SK-N-SH treated with all-trans-retinoic acid at 6 μM for 48 hours (cell line): ENCODE measurements around the gene DPP10.

Experiments
- ATAC-seq: fragments of 200-7000 bp; cut with Tn5 transposase; 3 replicates; pipeline ENCODE4 v1.9.1; 2020; ENCODE audit warnings: mild to moderate bottlenecking, moderate library complexity
- ARNTL ChIP-seq: fragments of 450-650 bp; formaldehyde crosslinking; IDR thresholded peaks from 2 replicates; pipeline ENCODE4 v1.5.0; 2020; ENCODE audit warnings: low read depth, mild to moderate bottlenecking, moderate library complexity, borderline replicate concordance
- CREB5 ChIP-seq: fragments of 250-450 bp; sonication (Bioruptor Pico); IDR thresholded peaks from 2 replicates; pipeline ENCODE4 v1.5.1; 2020; ENCODE audit warnings: low read depth, mild to moderate bottlenecking, moderate library complexity
- CSDC2 ChIP-seq: fragments of 250-450 bp; sonication (Bioruptor Pico); IDR thresholded peaks from 2 replicates; pipeline ENCODE4 v1.5.0; 2020; ENCODE audit warnings: mild to moderate bottlenecking, moderate library complexity
- ESRRG ChIP-seq: fragments of 250-450 bp; sonication (Bioruptor Pico); IDR thresholded peaks from 2 replicates; pipeline ENCODE4 v1.6.1; 2021; ENCODE audit warnings: mild to moderate bottlenecking
- GLIS3 ChIP-seq: fragments of 250-450 bp; sonication (Bioruptor Pico); IDR thresholded peaks from 2 replicates; pipeline ENCODE4 v1.5.0; 2020; ENCODE audit warnings: mild to moderate bottlenecking, moderate library complexity
- ISL1 ChIP-seq: fragments of 250-450 bp; sonication (Bioruptor Pico); IDR thresholded peaks from 2 replicates; pipeline ENCODE4 v2.1.2; 2022; ENCODE audit warnings: mild to moderate bottlenecking, moderate library complexity
- OSR1 ChIP-seq: fragments of 250-450 bp; sonication (Bioruptor Pico); IDR thresholded peaks from 2 replicates; pipeline ENCODE4 v1.8.0; 2022; ENCODE audit warnings: moderate library complexity, mild to moderate bottlenecking, inconsistent platforms
- PATZ1 ChIP-seq: fragments of 250-450 bp; sonication (Bioruptor Pico); IDR thresholded peaks from 2 replicates; pipeline ENCODE4 v1.8.0; 2020; ENCODE audit warnings: mild to moderate bottlenecking, moderate library complexity, borderline replicate concordance
- PPARA ChIP-seq: fragments of 250-450 bp; sonication (Bioruptor Pico); IDR thresholded peaks from 2 replicates; pipeline ENCODE4 v1.5.0; 2020; ENCODE audit warnings: mild to moderate bottlenecking, borderline replicate concordance
- RARB ChIP-seq: fragments of 250-450 bp; sonication (Bioruptor Pico); IDR thresholded peaks from 2 replicates; pipeline ENCODE4 v1.8.0; 2021; ENCODE audit warnings: mild to moderate bottlenecking, moderate library complexity
- SNAI2 ChIP-seq: fragments of 250-450 bp; sonication (Bioruptor Pico); IDR thresholded peaks from 2 replicates; pipeline ENCODE4 v1.5.0; 2020; ENCODE audit warnings: mild to moderate bottlenecking, moderate library complexity
- TCF4 ChIP-seq: fragments of 250-450 bp; sonication (Bioruptor Pico); IDR thresholded peaks from 2 replicates; pipeline ENCODE4 v1.8.0; 2021; ENCODE audit warnings: mild to moderate bottlenecking, moderate library complexity, borderline replicate concordance
- TSHZ2 ChIP-seq: fragments of 250-450 bp; sonication (Bioruptor Pico); IDR thresholded peaks from 2 replicates; pipeline ENCODE4 v1.5.0; 2020; ENCODE audit warnings: mild to moderate bottlenecking, moderate library complexity
- ZC3H10 ChIP-seq: fragments of 250-450 bp; sonication (Bioruptor Pico); IDR thresholded peaks from 2 replicates; pipeline ENCODE4 v1.5.1; 2021; ENCODE audit warnings: mild to moderate bottlenecking, moderate library complexity
- ZFP3 ChIP-seq: fragments of 250-450 bp; sonication (Bioruptor Pico); IDR thresholded peaks from 2 replicates; pipeline ENCODE4 v1.5.0; 2020; ENCODE audit warnings: mild to moderate bottlenecking, moderate library complexity
- ZFP30 ChIP-seq: fragments of 450-650 bp; formaldehyde crosslinking; IDR thresholded peaks from 2 replicates; pipeline ENCODE4 v1.5.0; 2022; ENCODE audit warnings: mild to moderate bottlenecking, moderate library complexity
- ZNF565 ChIP-seq: fragments of 450-650 bp; formaldehyde crosslinking; conservative IDR thresholded peaks from 2 replicates; pipeline ENCODE4 v1.5.0; 2020; ENCODE audit warnings: low read depth, mild to moderate bottlenecking, moderate library complexity
- ZNF70 ChIP-seq: fragments of 450-650 bp; formaldehyde crosslinking; IDR thresholded peaks from 2 replicates; pipeline ENCODE4 v1.5.0; 2020; ENCODE audit warnings: mild to moderate bottlenecking, moderate library complexity
- ZNF8 ChIP-seq: fragments of 450-650 bp; formaldehyde crosslinking; IDR thresholded peaks from 2 replicates; pipeline ENCODE4 v1.5.0; 2020; ENCODE audit warnings: mild to moderate bottlenecking, moderate library complexity
- TF ChIP-seq, protein P1 (sequence below): fragments of 250-450 bp; sonication (Bioruptor Pico); IDR thresholded peaks from 2 replicates; pipeline ENCODE4 v1.5.1; 2021; ENCODE audit warnings: mild to moderate bottlenecking, moderate library complexity
- TF ChIP-seq, protein P2 (sequence below): fragments of 250-450 bp; sonication (Bioruptor Pico); IDR thresholded peaks from 2 replicates; pipeline ENCODE4 v1.8.0; 2021; ENCODE audit warnings: low read depth, mild to moderate bottlenecking, moderate library complexity, borderline replicate concordance

Gene DPP10

GRCh38 chr2:114614592-114614991 is 172.2 kb downstream of the DPP10 start:
- no peak for ATAC-seq
- TF ChIP-seq ZNF565 (no peak), ISL1 (CRISPR knock-in tag) (no peak), TSHZ2 (no peak), SNAI2 (no peak), GLIS3 (CRISPR knock-in tag) (no peak), ZFP30 (CRISPR knock-in tag) (no peak), CSDC2 (CRISPR knock-in tag) (no peak), OSR1 (CRISPR knock-in tag) (no peak), CREB5 (no peak), TCF4 (CRISPR knock-in tag) (no peak), ZNF8 (CRISPR knock-in tag) (no peak)
- TF ChIP-seq, protein P1, sequence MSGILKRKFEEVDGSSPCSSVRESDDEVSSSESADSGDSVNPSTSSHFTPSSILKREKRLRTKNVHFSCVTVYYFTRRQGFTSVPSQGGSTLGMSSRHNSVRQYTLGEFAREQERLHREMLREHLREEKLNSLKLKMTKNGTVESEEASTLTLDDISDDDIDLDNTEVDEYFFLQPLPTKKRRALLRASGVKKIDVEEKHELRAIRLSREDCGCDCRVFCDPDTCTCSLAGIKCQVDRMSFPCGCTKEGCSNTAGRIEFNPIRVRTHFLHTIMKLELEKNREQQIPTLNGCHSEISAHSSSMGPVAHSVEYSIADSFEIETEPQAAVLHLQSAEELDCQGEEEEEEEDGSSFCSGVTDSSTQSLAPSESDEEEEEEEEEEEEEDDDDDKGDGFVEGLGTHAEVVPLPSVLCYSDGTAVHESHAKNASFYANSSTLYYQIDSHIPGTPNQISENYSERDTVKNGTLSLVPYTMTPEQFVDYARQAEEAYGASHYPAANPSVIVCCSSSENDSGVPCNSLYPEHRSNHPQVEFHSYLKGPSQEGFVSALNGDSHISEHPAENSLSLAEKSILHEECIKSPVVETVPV (CRISPR knock-in tag), result no peak
- TF ChIP-seq, protein P2, sequence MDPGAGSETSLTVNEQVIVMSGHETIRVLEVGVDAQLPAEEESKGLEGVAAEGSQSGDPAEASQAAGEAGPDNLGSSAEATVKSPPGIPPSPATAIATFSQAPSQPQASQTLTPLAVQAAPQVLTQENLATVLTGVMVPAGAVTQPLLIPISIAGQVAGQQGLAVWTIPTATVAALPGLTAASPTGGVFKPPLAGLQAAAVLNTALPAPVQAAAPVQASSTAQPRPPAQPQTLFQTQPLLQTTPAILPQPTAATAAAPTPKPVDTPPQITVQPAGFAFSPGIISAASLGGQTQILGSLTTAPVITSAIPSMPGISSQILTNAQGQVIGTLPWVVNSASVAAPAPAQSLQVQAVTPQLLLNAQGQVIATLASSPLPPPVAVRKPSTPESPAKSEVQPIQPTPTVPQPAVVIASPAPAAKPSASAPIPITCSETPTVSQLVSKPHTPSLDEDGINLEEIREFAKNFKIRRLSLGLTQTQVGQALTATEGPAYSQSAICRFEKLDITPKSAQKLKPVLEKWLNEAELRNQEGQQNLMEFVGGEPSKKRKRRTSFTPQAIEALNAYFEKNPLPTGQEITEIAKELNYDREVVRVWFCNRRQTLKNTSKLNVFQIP, result no peak

DNA sequence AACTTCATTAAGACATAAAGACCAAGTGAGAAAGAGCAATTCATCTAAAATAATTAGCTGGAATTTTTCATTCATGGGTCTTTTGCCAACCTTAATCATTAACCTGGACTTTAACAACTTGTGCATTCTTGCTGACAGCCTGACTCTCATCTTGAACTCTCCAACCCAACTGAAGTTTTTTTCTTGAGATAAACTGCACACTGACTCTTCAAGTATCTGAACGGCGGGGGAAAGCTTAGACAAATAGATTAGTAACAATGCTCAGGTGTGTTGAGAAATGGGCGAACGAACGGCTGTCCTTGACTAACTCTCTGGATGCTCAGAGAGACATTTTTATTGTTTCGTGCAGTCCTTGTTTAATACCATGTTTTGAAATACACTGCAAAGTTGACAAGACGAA is 186.0 kb downstream of the DPP10 start:
- no peak for ATAC-seq
- TF ChIP-seq TCF4 (CRISPR knock-in tag) (no peak), ZFP30 (CRISPR knock-in tag) (no peak), ZNF70 (CRISPR knock-in tag) (no peak), ZFP3 (no peak)

GRCh38 chr2:114631146-114631545 is 188.7 kb downstream of the DPP10 start:
- ATAC-seq, result no peak
- TF ChIP-seq PPARA (CRISPR knock-in tag), result no peak
- no peak for TF ChIP-seq TSHZ2
- TF ChIP-seq CSDC2 (CRISPR knock-in tag), result no peak
- no peak for TF ChIP-seq ZC3H10 (CRISPR knock-in tag)

DNA sequence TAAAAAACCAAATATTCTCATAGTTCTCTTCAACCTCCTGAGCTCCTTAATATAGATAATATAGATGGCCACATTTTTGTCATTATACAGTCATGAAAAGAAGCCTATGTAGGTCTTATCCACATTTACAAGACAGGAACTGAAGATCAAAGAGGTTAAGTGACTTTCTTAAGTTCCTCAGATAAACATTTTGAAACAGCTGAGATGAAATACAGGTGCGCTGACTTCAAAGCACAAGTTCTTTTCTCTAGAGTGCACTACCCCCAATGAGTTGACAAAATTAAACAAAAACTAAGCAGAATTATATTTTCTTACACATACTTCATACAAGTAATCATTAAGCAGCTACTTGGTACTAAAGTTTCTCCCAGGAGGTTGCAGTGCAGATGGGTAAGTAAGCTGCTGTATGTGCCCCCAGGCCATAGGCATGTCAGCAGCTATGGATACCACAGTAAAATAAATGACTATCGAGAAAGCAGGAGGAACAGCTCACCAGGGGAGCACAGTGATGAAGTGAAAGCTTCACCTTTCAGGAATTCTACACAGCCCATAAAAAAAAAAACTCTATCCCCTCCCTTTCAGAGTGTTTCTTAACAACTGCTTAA is 199.8 kb downstream of the DPP10 start:
- no peak for ATAC-seq
- TF ChIP-seq TCF4 (CRISPR knock-in tag) (no peak), ZFP30 (CRISPR knock-in tag) (no peak), SNAI2 (no peak), RARB (CRISPR knock-in tag) (no peak), PATZ1 (CRISPR knock-in tag) (no peak), ESRRG (CRISPR knock-in tag) (no peak), ISL1 (CRISPR knock-in tag) (no peak), ARNTL (CRISPR knock-in tag) (no peak), ZFP3 (no peak), CREB5 (no peak), ZC3H10 (CRISPR knock-in tag) (no peak)
- TF ChIP-seq, protein P2, result no peak
